NCI-H345 (cell line): ENCODE data around the gene TRIP10.
A peak's percentile ranks its signal among the peaks of the same experiment; 100 is the strongest.
"Not testable (repeated sequence)": the region's sequence is repeated elsewhere in the genome, so short reads cannot be mapped to it uniquely, and the experiment has no call there.

ENCODE experiments used
- DNase-seq: peaks from one replicate; lab custom pipeline; 2025; lab: John Stamatoyannopoulos, UW

The TRIP10 gene

GRCh38 chr19:6743714-6744380 lies 4.4 kb downstream of the TRIP10 start:
- DNase-seq: no peak

- peak; percentile 58 for DNase-seq
Measured at GRCh38 chr19:6744381-6745301, 5.2 kb downstream of the TRIP10 start.

GRCh38 chr19:6745965-6746364 lies 6.5 kb downstream of the TRIP10 start:
- DNase-seq: no peak

GRCh38 chr19:6748543-6748942 lies 9.1 kb downstream of the TRIP10 start:
- DNase-seq: not testable (repeated sequence)

- DNase-seq: no peak
Measured at GRCh38 chr19:6750062-6750461, 10.6 kb downstream of the TRIP10 start.

- no peak for DNase-seq
Measured at GRCh38 chr19:6751189-6751588, 11.7 kb downstream of the TRIP10 start.

- no peak for DNase-seq
Measured at GRCh38 chr19:6752256-6753177, 13.0 kb downstream of the TRIP10 start.

- no peak for DNase-seq
Measured at GRCh38 chr19:6753178-6754031, 13.9 kb downstream of the TRIP10 start.

- no peak for DNase-seq
Measured at GRCh38 chr19:6754136-6754535, 14.7 kb downstream of the TRIP10 start.

- no peak for DNase-seq
Measured at GRCh38 chr19:6754653-6755463, 15.4 kb downstream of the TRIP10 start.

GRCh38 chr19:6760606-6761005 lies 21.1 kb downstream of the TRIP10 start:
- DNase-seq: no peak

- no peak for DNase-seq
Measured at GRCh38 chr19:6761053-6761676, 21.7 kb downstream of the TRIP10 start.

GRCh38 chr19:6762253-6762797 lies 22.8 kb downstream of the TRIP10 start:
- not testable (repeated sequence) for DNase-seq

- peak; percentile 40 for DNase-seq
Measured at GRCh38 chr19:6765738-6766356, 26.4 kb downstream of the TRIP10 start.

GRCh38 chr19:6766357-6767080 lies 27.0 kb downstream of the TRIP10 start:
- DNase-seq: no peak

- DNase-seq: peak; percentile 50
Measured at GRCh38 chr19:6767081-6767356, 27.5 kb downstream of the TRIP10 start.

- peak; percentile 86 for DNase-seq
Measured at GRCh38 chr19:6767357-6768235, 28.1 kb downstream of the TRIP10 start, which contains the start of gene SH2D3A. Gene SH2D3A (minus strand): TSS chr19:6767435. CDS start chr19:6763748, 3,687 bp downstream.
